MCF 10A (cell line): Measurements from ENCODE around the gene IL22RA2. TPM values are rescaled to one million over a fixed set of nuclear protein-coding genes. Genes with fewer than 3 reads are reported as not detected.
A peak's percentile ranks its signal among the peaks of the same experiment; 100 is the strongest.
"Not testable (repeated sequence)": the region's sequence is repeated elsewhere in the genome, so short reads cannot be mapped to it uniquely, and the experiment has no call there.

ENCODE experiments used
- BruUV-seq: library from RNA; stranded (reverse); fragments of 400-500 nt; replicated peaks from 2 replicates; lab custom pipeline; 2021; lab: Mats Ljungman, UMichigan
- CTCF ChIA-PET: fragments of 300-600 bp; sonication (Branson Sonifier 250); formaldehyde crosslinking; extraction: SDS; loops from one replicate; lab custom pipeline; 2021; ENCODE audit warnings: antibody characterized with exemption, inconsistent platforms; lab: Yijun Ruan, JAX
- POLR2A ChIA-PET: fragments of 300-600, 350-650 bp; sonication (Branson Sonifier 250); formaldehyde crosslinking; extraction: SDS; loops from one replicate; lab custom pipeline; 2020; ENCODE audit warnings: antibody characterized with exemption, inconsistent platforms; lab: Yijun Ruan, JAX
- DNase-seq: peaks from one replicate; pipeline ENCODE4 v3.0.0-alpha.2; 2018; ENCODE audit not compliant: unreplicated experiment
- H3K27ac Mint-ChIP-seq: one replicate; pipeline ENCODE4 v1.8.0; 2022; ENCODE audit warnings: mild to moderate bottlenecking, low read depth, mixed read lengths; ENCODE audit not compliant: unreplicated experiment
- H3K27me3 Mint-ChIP-seq: one replicate; pipeline ENCODE4 v1.8.0; 2022; ENCODE audit warnings: mixed read lengths; ENCODE audit not compliant: insufficient read depth, unreplicated experiment
- H3K36me3 Mint-ChIP-seq: one replicate; pipeline ENCODE4 v1.8.0; 2022; ENCODE audit warnings: mild to moderate bottlenecking, moderate library complexity, mixed read lengths; ENCODE audit not compliant: insufficient read depth, unreplicated experiment
- H3K4me1 Mint-ChIP-seq: one replicate; pipeline ENCODE4 v1.8.0; 2022; ENCODE audit warnings: mixed read lengths; ENCODE audit not compliant: insufficient read depth, unreplicated experiment
- H3K4me3 Mint-ChIP-seq: one replicate; pipeline ENCODE4 v1.8.0; 2022; ENCODE audit warnings: mild to moderate bottlenecking, moderate library complexity, mixed read lengths; ENCODE audit not compliant: unreplicated experiment
- H3K9me3 Mint-ChIP-seq: one replicate; pipeline ENCODE4 v1.8.0; 2022; ENCODE audit warnings: mixed read lengths; ENCODE audit not compliant: unreplicated experiment
- intact Hi-C: fragments of 100-400 bp; cut with micrococcal nuclease; formaldehyde crosslinking; loops from 2 replicates; pipeline ENCODE4 v1.14.1; 2022
- total RNA-seq: library from RNA; stranded (reverse); gene quantifications from 2 replicates; pipeline ENCODE4 v1.2.3, GENCODE V29; 2022
- TF ChIP-seq, protein P1 (sequence below): fragments of 200-600 bp; IDR thresholded peaks from one replicate; pipeline ENCODE4 v1.8.0; 2022; ENCODE audit warnings: antibody characterized with exemption, mild to moderate bottlenecking; ENCODE audit not compliant: unreplicated experiment

Gene IL22RA2
- total RNA-seq, 1 experiment from 2014 or later, result not detected

- Mint-ChIP-seq H3K4me1 (peaks cover 40% of the 10 kb centered on the region), H3K9me3 (no peaks in the 10 kb centered on the region), H3K36me3 (peaks cover 53% of the 10 kb centered on the region), H3K27ac (peak overlapping the region; percentile 93), H3K4me3 (peak overlapping the region; percentile 91), H3K27me3 (no peaks in the 10 kb centered on the region)
- intact Hi-C loops, result loop anchor here (5.0 kb wide), 3 partner anchors 45 to 95 kb away; no protein-coding TSS in a partner anchor
- CTCF ChIA-PET, result interaction anchor here (0.8 to 1.4 kb wide), 8 partner anchors 15 to 98 kb away, joined by 3 to 9 read pairs (median 4); no protein-coding TSS in a partner anchor
- TF ChIP-seq, protein P1, sequence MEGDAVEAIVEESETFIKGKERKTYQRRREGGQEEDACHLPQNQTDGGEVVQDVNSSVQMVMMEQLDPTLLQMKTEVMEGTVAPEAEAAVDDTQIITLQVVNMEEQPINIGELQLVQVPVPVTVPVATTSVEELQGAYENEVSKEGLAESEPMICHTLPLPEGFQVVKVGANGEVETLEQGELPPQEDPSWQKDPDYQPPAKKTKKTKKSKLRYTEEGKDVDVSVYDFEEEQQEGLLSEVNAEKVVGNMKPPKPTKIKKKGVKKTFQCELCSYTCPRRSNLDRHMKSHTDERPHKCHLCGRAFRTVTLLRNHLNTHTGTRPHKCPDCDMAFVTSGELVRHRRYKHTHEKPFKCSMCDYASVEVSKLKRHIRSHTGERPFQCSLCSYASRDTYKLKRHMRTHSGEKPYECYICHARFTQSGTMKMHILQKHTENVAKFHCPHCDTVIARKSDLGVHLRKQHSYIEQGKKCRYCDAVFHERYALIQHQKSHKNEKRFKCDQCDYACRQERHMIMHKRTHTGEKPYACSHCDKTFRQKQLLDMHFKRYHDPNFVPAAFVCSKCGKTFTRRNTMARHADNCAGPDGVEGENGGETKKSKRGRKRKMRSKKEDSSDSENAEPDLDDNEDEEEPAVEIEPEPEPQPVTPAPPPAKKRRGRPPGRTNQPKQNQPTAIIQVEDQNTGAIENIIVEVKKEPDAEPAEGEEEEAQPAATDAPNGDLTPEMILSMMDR, result no peak
- DNase-seq, result peak; percentile 74
- BruUV-seq, result no TSS peak
- POLR2A ChIA-PET, result interaction anchor here (0.7 to 18.8 kb wide), 37 partner anchors 8 to 891 kb away, joined by 3 to 651 read pairs (median 6); partner anchors contain the start of gene PERP
Measured at GRCh38 chr6:137216875-137217553, 43.6 kb upstream of the IL22RA2 start.

DNA sequence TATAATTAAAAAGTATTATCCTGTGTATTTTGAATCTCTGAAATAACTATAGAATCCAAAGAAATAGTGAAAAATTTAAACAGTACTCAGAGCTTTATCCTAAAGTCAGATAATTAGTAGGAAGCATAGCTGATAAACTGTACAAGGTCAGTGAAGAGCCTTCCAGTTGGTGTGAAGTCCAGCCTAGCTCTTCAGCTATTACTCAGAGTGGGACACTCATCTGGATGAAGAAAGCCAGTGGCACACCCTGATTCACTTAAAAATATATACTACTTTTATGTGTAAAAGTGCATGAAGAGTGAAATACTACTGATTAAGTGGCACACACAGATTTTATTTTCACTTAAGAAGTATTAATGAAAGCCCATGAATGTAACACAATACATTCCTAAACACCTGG is 42.7 kb upstream of the IL22RA2 start:
- Mint-ChIP-seq H3K27ac (peak overlapping the region; percentile 93), H3K4me3 (peak overlapping the region; percentile 91), H3K36me3 (peaks cover 55% of the 10 kb centered on the region), H3K9me3 (no peaks in the 10 kb centered on the region), H3K27me3 (no peaks in the 10 kb centered on the region), H3K4me1 (peaks cover 47% of the 10 kb centered on the region)
- POLR2A ChIA-PET, result interaction anchor here (0.6 to 18.8 kb wide), 22 partner anchors 10 to 892 kb away, joined by 3 to 651 read pairs (median 7); partner anchors contain the start of gene PERP
- TF ChIP-seq, protein P1, result no peak
- no TSS peak for BruUV-seq
- intact Hi-C loops, result loop anchor here (5.0 kb wide), 3 partner anchors 46 to 96 kb away; no protein-coding TSS in a partner anchor
- peak; percentile 46 for DNase-seq
- CTCF ChIA-PET, result interaction anchor here (0.7 to 0.9 kb wide), 3 partner anchors 16 to 98 kb away, joined by 3 to 5 read pairs (median 4); no protein-coding TSS in a partner anchor

DNA sequence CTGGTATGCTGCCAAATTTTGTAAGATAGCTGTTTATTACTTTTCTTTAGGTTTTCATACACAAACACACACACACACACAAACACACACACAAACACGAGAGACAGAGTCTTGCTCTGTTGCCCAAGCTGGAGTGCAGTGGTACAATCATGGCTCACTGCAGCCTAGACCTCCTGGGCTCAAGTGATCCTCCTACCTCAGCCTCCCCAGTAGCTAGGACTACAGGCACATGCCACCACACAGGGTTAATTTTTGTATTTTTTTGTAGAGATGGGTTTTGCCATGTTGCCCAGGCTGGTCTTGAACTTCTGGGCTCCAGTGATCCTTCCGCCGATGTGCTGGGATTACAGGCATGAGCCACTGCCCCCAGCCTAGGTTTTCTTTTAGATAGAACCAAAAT is 42.2 kb upstream of the IL22RA2 start:
- not testable (repeated sequence) for H3K27me3 Mint-ChIP-seq, BruUV-seq, H3K9me3 Mint-ChIP-seq, DNase-seq
- Mint-ChIP-seq H3K36me3 (peaks cover 59% of the 10 kb centered on the region), H3K4me3 (peak overlapping the region; percentile 91), H3K4me1 (peaks cover 49% of the 10 kb centered on the region), H3K27ac (peak overlapping the region; percentile 54)
- intact Hi-C loops, result loop anchor here (5.0 kb wide), 3 partner anchors 47 to 97 kb away; no protein-coding TSS in a partner anchor
- POLR2A ChIA-PET, result interaction anchor here (0.6 to 18.8 kb wide), 18 partner anchors 9 to 890 kb away, joined by 3 to 651 read pairs (median 7); partner anchors contain the start of gene PERP
- CTCF ChIA-PET, result interaction anchor here (0.7 to 0.8 kb wide), 2 partner anchors 24 to 98 kb away, joined by 3 to 5 read pairs; no protein-coding TSS in a partner anchor

DNA sequence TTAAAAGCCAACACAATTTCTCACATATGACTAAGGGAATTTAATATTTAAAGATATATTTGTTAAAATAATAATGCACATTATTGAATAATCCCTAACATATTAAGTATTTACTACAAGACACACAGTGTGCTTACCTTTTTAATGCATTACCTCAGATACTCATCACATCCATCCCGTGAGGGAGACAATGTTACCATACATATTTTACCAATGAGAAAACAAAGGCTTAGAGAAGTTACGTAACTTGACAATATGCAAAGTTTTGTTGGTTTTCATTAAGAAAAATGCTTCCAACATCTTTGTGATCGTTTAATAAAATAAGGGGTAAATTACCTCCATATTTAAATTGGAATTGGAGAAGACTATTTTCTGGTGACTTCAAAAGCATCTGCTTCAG is 41.5 kb upstream of the IL22RA2 start:
- no peaks in the 10 kb centered on the region for H3K9me3 Mint-ChIP-seq
- CTCF ChIA-PET, result no interaction called here
- POLR2A ChIA-PET, result interaction anchor here (0.6 to 18.8 kb wide), 5 partner anchors 9 to 779 kb away, joined by 3 to 651 read pairs (median 5); no protein-coding TSS in a partner anchor
- peaks cover 49% of the 10 kb centered on the region for H3K4me1 Mint-ChIP-seq
- intact Hi-C loops, result loop anchor here (5.0 kb wide), 3 partner anchors 47 to 97 kb away; no protein-coding TSS in a partner anchor
- H3K27me3 Mint-ChIP-seq, result no peaks in the 10 kb centered on the region
- H3K27ac Mint-ChIP-seq, result peak overlapping the region; percentile 83
- peak overlapping the region; percentile 91 for H3K4me3 Mint-ChIP-seq
- H3K36me3 Mint-ChIP-seq, result peaks cover 61% of the 10 kb centered on the region
- DNase-seq, result no peak
- TF ChIP-seq, protein P1, result no peak
- BruUV-seq, result no TSS peak
